Activated CD4-positive, CD25-positive, alpha-beta regulatory T cell treated with anti-CD3 and anti-CD28 coated beads, Interleukin-2, amount 50 U/mL, for 72 hours (primary cell): ENCODE results near the gene RFLNA.

ENCODE experiments used
- DNase-seq: peaks from one replicate; pipeline ENCODE4 v3.0.0; 2021

RFLNA gene

DNA sequence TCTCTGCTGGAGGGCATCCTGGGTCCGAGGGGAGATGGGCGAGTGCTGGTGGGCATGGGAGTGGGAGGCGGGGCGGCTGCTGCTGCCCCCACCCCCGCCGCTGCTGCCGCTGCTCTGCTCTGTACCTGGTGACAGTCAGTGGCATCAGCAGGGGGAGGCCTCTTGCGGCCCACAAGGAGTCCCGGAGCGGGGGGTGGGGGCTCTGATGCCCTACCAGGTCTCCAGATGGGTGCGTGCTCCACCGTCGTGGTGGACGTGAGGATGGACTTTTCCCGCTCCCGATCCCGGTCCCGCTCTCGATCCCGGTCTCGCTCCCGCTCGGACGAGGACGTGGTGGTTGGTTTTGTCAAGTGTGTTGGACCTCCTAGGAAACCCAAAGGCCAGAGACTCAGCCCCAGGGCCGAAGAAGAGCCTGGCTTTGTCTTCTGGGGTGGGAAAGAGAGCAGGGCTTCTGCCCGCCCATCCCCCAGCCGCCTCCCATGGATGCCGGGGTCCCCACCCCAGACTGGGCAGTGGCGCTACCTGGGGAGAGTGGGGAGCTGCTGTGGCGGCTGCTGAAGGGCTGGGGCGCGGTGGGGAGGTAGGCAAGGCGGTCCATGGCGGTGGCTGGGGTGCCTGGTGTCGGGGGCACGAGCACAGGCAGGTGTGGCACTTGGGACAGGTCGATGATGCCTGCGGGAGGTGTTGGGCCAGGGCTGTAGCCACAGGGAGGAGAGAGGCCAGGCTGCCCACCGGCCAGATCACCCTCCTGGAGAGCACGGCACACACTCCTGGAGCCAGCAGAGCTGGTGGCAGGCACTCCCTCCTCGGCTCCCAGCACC lies 45.4 kb downstream of the RFLNA start:
- no peak for DNase-seq

DNA sequence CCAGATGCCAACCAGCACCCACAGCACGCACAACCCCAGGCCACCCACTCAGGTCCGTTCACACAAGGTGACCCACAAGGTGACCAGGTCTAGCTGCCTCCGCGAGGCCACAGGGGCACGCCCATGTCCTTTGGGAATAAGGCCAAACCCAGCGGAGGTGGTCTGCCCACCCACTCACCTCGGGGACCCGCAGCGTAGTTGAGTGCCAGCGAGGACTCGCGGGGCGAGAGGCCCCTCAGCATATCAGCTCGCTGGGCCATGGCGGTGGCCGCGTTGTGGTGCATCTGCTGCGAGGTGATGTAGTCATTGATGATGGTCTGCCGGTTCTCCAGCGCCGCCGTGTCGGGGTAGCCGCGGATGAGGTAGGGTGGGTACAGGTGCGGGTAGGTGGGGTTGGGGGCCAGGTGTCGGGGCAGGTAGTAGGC lies 46.8 kb downstream of the RFLNA start:
- DNase-seq: no peak

DNA sequence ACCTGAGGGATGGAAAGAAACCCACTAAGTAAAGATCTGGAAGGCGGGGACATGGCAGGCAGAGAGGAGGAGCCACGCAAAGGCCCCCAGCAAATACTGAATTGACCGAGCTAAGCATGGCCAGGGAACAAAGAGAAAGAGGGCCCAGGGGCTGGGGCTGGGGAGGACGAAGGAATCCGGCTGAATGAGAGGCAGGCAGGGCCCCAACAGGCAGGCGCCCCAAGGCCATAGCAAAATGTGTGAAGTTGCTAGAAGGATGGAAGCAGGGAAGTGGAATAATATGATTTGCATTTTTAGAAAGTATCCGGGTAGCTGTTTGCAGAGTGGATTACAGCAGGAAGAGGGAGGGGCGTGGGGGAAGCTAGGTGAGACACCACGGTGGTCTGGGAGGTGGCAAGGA lies 49.1 kb downstream of the RFLNA start:
- DNase-seq: no peak

DNA sequence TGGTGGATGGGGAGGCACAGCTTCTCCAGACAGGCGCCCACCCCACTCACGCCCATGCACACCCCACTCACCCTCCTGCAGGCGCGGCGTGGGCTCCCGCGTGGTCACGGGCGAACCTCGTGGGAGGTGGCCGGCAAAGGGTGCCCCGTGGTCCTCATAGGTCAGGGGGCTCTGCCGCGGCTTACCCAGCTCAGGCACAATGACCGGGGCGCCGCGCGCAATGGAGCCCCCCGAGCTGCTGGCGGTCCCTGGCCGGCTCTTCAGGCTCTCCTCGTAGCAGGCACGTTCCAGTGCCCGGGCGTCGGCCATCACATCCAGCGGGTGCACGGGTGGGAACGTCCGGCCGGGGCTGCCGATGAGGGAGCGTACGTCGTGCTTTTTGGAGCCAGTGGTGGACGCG lies 49.6 kb downstream of the RFLNA start:
- no peak for DNase-seq

DNA sequence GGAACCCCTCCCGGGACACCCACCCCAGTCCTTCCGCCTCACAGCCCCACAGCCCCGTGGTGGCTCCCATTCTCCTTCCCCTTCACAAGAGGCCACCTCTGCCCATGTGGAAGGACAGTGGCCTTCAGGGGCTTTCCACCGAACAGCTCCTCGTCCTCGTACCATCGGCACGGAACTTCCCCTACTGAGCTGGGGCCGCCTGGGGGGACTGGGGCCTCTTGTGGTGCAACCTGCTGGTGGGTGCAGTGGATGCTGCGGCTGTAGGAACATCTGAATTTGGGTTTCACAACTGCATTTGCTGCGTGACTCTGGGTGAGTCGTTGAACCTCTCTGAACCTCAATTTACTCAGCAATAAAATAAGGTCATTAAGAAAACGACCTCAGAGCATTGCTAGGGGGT lies 50.9 kb downstream of the RFLNA start:
- DNase-seq: no peak

DNA sequence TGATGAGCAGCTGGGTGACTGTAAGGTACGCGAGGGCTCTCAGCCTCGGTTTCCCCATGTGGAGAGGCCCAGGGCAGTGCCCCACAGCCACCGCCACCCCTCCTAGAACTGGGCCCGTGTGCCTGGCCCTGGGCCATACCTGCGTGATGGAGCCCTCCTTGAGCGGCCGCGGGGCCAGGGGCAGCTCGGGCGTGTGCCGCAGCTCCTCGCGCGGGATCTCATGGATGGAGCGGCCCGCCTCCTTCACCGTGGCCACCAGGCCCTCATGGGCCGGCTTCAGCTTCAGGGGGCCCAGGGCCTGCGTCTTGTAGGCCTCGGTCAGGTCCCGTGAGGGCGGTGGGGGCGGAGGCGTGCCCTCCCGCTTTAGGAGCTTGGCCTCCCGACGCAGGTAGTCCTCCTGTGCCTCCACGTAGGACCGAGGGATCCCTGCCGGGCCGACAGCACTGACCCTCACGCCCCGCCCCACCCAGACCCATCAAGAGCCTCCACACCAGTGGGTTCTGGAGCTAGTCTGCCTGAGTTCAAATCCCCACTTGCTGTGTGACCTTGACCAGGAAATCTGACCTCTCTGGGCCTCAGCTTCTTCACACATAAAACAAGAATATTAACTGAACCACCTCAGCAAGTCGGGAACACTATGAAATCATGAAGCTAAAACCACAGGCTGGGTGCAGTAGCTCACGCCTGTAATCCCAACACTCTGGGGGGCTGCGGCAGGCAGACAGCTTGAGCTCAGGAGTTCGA lies 51.7 kb downstream of the RFLNA start:
- no peak for DNase-seq

DNA sequence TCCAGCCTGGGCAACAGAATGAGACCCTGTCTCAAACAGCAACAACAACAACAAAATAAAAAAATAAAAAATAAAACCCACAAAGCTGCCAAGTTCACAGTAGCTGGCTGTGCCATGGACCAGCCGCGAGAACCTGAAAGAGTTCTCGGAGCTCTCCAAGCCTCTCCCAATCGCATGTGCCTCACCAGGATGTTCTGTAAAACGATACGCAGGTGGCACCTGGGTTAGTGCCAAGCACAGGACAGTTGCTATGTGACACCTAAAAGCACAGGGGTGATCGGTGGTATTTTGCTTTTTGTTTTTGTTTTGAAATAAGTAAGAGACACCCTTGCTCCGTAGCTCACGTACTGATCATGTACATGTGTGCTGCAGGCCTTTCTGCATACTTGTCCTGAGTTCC lies 52.4 kb downstream of the RFLNA start:
- DNase-seq: no peak

DNA sequence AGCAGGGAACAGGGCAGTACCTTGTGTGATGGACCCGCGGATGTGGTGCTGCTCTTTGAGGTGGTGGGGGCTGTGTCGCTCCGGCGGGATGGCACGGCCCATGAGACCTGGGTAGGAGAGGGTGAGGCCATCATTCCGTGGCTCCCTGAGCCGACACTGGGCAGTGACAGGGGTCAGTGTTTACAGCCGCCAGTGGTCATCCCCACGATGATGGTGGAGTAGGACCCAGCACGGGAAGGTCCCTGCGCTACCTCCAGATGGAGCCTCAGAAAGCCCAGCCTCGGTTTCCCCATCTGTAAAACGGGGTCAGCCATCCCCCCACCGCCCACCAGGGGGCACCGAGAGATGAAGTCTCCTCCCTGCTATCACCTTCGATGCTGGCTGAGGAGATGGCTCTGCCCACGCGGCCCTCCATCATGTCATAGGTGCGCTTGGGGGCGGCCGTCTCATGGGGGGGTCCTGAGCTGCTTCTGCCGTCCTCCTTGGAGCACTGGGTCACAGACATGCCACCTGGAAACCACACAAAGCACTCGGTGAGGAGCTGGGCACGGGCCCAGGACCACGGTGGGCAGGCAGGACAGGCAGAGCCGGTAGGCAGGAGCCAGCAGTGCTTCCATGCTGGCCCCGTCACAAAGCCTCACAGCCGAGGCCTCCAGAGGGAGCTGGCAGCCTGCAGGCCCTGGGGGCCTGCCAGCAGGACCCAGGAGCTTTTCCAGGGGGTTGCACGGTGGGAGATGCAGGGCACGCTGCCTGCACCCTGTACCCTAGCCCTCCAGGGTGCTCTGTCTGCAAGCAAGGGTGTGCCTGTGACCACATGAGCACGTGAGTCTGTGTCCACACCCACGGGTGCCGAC lies 53.1 kb downstream of the RFLNA start:
- peak; percentile 51 for DNase-seq

DNA sequence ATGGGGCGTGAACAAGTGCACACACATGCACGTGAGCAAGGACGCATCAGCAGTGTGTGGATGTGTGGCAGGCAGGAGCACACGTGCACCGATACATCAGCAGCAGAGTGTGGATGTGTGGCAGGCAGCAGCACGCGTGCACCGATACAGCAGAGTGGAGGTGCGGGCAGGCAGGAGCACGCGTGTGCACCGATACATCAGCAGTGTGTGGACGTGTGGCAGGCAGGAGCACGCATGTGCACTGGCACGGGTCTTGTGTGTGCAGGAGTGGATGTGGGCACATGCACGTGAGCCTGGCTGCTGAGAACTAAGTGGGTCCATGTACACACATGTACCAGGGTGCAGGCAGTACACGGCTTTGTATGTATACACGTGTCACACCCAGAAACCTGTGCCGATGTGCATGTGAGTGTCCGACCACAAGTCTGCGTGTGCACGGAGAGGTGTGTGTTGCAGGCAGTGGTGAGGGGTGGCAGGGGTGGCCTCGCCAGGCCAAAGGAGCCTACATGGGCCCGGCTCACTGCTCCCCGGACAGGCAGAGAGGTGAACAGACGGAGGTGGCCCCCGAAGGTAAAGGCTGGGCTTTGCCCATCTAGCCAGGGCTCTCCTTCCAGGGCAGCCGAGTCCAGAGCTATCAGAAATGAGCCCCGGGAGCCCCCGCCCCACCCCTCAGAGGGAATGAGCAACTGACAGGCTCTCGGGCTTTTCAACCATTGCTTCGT lies 53.9 kb downstream of the RFLNA start:
- DNase-seq: no peak

DNA sequence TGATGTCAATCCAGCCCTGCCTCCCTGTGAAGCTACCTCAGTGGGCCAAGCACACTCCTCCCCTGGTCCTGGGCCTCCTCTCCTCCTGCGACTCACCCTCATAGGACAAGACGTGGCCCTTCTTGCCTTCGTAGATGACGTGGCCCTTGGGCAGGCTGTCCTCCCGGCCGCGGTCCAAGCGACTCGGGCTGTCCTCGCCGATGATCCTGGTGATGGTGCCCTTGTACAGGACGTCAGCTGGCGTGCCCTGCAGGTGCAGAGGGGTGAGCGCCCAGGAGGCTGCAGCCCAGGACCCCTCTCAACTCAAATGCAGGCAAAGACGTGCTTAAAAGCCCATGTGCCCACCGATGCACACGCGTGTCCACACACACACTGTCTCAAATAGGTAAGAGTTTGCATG lies 55.6 kb downstream of the RFLNA start:
- no peak for DNase-seq

DNA sequence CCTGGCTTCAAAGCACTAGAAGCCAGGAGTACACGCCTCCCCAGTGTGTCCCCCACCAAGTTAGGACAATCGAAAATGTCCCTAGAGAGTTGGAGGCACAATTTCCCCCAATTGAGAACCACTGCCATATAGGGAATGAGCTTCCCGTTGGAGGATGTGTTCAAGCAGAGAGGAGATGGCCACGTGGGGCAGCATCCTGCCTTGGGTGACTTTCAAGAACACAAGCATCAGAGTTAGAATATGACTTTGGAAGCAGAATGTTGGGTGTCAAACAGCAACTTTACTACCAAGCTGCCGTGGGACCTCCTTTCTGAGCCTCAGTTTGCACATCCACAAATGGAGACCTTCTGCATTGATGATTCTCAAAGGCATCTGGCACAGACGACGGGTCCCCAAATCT lies 56.5 kb downstream of the RFLNA start:
- no peak for DNase-seq

DNA sequence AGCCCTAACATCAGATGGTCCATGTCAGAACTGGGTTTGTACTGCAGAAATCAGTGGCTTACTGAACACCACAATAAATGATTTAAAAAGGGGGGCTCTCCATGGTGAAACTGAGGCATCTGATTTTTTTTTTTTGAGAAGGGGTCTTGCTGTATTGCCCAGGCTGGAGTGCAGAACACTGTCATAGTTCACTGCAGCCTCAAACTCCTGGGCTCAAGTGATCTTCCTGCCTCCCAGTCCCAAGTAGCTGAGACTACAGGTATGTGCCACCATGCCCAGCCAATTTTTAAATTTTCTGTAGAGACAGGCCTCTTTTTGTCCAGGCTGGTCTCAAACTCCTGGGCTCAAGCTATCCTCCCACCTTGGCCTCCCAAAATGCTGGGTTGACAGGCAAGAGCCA lies 57.4 kb downstream of the RFLNA start:
- DNase-seq: no peak

DNA sequence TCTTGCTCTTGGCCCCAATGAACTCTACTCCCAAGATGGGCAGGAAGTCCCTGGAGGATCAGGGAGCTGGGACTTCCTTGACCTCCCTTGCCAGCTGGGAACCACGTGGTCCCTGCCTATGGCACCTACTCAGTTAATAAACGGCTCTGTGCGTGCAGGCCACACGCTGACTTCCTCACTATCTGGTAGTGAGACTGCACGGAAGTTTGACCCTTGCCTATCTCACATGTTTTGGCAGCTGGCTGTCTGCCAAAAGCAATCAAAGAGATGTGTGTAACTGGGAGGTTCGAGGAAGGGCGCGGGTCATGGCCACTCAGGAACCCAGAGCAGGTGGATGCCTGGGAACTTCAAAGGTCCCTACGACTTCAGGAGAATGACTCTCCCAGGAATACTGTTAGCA lies 57.9 kb downstream of the RFLNA start:
- no peak for DNase-seq

DNA sequence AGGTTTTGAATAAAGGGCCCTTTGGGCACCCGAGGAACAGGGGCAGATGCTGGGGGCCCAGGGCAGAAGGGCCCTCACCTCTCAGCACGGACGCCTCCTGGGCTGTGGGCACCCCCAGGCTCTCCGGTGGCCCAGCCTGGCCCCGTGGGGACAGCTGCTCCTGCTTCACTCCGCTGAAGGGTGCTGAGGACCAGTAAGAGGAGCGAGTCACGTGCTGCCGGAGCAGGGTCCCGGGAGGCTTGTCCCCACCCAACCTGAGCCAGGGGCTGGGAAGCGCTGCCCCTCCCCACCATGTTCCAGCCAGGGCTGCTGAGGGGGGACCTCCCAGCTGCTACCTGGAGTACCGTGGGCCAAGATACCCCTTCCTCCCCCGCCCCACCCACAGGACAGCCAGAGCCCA lies 59.5 kb downstream of the RFLNA start:
- no peak for DNase-seq

DNA sequence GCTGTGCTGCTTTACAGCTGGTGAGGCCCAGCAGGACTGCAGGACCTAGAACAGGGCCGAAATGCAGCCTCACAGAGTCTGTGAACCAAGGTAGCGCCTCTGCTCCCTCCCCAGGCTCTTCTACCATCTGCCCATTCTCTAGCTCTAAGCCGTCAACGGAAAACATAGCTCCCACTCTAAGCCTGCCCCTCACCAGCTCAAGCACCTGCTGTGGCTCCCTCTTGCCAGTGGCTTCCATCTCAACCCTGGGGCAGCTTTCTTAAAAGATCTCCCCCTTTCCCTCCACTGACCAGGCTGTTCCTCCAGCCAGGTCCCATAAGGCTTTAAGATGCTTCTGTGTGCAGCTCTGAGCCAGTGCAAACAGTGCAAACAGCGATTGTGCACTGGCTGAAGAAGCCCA lies 61.3 kb downstream of the RFLNA start:
- DNase-seq: no peak

DNA sequence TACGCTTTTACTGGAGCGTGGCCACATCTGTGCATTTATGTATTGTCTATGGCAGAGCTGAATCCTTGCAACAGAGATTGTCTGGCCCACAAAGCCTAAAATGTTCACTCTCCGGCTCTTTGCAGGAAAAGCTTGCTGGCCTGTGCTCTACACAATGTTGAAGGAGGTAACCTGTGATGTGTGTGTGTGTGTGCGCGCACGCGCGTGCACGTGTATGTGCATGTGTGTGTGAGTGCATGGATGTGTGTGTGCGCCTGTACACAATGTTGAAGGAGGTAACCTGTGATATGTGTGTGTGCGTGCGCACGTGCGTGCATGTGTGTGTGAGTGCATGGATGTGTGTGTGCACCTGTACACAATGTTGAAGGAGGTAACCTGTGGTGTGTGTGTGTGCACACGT lies 62.7 kb downstream of the RFLNA start:
- no peak for DNase-seq

DNA sequence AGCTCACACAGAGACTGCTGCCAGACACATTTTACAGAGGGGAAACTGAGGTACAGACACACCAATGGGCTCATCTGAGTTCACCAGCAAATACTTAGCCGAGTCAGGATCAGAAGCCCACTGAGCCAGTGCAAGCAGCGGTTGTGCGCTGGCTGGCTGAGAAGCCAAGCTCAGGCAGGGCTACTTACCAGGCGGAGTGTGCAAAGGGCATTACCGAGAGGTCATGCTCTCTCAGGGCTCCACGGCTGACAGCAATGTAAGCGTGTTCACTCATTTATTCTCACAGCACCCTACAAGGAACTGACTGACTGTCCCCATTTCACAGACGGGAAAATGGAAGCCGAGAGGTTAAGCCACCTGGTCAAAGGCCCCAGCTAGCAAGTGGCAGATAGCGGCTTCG lies 63.7 kb downstream of the RFLNA start:
- no peak for DNase-seq

DNA sequence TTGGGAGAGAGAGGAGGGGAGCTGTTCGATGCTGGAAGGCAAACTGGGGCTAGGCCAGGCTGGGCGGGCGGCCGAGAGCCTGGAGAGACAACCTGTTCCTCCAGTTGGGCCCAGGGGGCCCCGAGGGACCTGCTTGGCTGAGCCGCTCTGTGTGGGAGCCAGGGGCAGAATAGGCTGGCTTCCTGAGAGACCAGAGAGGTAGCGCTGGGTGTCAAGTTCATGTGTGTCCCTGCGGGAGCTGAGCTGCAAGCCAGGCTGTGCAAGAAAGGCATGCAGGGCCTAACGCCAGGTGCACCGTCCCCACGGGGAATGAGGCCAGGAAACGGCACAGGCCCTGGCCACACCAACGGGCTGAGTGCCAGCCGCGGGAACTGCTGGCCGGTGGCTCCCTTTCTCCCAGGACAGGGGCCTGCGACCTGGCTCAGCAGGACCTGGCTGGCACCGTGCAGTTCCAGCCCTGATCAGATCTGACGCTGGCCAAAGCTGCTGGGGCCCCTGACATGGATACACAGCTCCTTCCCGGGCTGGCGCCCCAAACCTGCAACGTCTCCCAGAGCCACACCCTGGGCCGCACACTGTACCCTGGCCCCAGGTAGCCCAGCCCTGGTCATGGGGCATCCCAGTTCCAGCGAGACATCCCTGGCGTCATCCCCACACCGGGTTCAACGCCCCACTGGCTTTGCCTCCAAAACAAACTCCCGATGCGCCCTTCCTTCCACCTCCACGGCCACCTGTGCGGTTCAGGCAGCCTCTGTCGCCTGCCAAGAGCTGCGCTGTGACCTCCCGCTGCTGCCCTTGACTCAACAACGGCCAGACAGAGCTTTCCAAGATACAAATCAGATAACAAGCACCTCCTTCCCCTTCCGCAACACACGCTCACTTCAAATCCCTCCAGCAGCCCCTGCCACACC lies 65.0 kb downstream of the RFLNA start:
- no peak for DNase-seq

DNA sequence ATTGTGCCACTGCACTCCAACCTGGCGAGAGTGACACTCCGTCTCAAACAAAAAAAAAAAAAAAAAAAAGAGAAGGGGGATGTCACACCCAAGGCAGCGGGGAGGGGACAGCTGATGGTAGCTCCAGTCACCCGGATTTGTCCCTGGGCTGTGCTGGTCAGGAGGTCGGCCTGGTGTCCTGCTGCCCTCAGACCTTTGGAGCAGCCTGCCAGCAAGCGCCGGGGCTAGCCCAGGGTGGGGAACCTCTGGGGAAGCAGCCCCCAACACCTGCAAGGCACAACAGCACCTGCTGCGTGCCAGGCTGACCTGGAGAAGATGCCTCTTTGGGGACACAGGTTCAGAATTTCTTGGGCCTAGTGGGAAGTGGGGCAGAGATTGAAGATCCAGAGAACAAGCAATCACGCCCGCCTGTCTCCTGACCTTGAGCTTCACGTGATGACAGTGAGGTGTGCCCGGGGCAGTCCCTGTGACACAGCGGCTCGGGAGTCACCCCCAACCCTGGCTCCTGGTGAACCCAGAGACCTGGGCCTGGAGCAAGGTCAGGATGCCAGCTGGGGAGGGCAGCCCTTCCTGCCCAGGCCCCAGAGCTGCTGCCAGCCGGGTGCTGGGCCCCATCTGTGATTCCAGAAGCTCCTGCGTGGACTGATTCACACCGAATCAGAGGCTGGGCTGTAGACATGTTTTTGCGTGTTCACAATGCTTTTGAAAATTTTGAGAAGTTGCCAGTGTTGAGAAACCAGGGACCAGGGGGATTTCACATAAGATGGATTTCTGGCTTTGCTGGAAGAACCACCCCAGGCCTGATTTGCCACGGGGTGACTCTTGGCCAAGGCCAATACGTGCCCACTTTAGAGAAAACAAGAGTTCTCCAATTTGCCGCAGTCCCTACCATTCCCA lies 66.4 kb downstream of the RFLNA start:
- no peak for DNase-seq

DNA sequence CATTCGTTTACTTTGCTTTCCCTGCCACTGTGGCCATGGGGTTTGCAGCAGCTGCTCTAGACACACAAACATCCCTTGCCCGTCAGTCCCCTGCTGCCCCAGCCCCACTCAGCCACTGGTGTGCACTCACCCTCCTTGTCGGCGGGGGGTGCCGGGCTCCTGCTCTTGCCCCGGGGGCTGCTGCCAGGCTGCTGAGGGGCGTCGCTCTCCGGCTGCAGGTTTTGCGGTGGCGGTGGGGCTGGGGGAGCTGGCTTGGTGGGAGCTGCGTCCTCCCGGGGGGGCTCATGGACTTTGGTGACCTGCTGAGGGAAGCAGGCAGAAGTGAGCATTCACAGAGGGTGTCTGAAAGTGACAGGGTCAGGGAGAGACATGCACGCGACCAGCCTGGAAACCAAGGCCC lies 67.1 kb downstream of the RFLNA start:
- no peak for DNase-seq
